ENCODE measurements around the gene ANKRD18A.
A peak's percentile ranks its signal among the peaks of the same experiment; 100 is the strongest.
"Not testable (repeated sequence)": the region's sequence is repeated elsewhere in the genome, so short reads cannot be mapped to it uniquely, and the experiment has no call there.

ANKRD18A gene

GRCh38 chr9:38622951-38623350 lies 2.6 kb upstream of the ANKRD18A start:
- DNase-seq = no peak

DNA sequence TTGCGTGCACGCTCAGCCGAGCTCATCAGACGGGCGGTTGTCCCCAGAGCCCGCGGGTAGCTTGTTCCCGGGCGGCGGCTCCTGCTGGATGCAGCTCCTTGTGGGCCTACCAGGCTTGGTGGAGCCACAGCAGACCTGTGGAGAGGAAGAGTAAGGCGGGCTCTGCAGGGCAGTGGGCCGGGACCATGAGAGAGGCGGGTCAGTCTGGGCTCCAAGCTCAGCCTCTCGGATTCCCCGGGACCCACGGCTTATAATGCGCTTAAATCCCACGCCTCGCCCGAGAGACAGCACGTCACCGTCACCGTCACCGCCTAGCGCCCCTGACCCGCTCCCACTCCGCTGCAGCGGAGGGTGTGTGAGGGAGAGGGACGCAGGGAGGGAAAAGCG lies 1.9 kb upstream of the ANKRD18A start:
- DNase-seq = no peak

GRCh38 chr9:38621434-38622287 lies 1.3 kb upstream of the ANKRD18A start:
- DNase-seq = peak; percentile 58

- peak; percentile 38 for DNase-seq
Measured at GRCh38 chr9:38619556-38620447, 594 bp downstream of the ANKRD18A start.

- DNase-seq = not testable (repeated sequence)
Measured at GRCh38 chr9:38598029-38598745, 22.2 kb downstream of the ANKRD18A start.

DNA sequence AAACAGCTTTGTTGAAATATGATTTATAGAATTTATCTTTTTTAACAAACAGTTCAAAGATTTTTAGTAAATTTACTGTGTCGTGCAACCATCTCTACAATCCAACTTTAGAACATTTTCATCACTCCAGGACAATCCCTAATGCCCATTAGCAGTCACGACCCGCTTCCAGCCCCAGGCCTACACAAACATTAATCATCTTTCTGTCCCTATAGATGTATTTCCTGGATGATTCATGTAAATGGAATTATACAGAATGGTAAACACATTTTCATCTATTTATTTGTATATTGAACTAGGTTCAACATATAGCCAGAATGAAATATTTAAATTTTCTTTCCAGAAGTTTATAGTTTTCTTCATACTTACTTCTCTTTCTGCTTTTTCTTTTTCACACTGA lies 25.3 kb downstream of the ANKRD18A start:
- DNase-seq = not testable (repeated sequence)

- not testable (repeated sequence) for DNase-seq
Measured at GRCh38 chr9:38591346-38592063, 28.9 kb downstream of the ANKRD18A start.

DNA sequence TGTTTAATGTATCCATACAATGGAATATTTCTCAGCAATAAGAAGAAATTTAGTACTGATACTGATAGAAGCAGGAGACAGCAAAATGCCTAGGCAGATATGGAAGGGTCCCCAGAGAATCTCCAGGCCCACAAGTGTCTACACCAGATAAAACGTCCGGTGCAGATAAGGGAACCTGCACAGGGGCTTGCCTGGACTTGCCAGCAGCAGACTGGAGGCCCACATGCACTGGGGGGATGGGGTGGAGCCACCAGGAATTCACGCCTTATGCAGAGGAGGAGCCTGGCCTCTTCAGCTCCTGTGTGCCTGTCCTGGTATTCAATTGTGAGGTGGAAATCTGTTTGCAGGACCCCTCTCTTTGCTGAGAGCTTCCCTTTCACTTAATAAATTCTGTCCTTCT lies 36.6 kb downstream of the ANKRD18A start:
- not testable (repeated sequence) for DNase-seq

DNA sequence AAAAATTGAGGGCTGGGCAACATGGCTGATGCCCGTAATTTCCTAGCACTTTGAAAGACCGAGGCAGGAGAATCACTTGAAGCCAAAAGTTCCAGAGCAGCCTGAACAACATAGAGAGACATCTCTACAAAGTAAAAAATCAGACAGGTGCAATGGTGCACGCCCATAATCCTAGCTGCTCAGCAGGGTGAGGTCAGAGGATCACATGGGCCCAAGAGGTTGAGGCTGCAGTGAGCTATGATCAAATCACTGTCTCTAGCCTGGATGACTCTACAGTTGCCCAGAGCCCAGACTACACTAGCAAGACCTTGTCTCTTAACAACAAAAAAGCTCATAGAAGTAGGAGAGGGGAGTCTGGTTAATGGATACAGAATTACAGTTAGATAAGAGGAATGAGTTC lies 40.3 kb downstream of the ANKRD18A start:
- not testable (repeated sequence) for DNase-seq

DNA sequence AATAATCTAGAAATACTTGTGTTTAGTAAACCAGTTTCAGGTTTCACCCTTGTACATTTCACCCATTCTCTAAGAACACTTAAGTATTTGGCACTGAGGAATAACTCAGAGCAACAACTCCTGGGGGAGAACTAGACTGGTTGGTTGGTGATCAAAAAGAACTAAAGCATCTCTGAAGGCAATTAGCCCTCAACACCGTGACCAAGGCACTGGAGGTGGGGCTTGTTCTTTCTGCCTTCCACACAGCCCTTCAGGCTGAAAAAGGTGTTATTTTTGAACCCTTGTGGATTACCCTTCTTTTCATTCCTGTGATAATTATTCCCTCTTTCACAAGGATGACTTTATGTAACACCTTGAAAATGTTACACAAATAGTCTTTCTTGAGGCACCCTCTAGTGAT lies 44.2 kb downstream of the ANKRD18A start:
- not testable (repeated sequence) for DNase-seq

DNA sequence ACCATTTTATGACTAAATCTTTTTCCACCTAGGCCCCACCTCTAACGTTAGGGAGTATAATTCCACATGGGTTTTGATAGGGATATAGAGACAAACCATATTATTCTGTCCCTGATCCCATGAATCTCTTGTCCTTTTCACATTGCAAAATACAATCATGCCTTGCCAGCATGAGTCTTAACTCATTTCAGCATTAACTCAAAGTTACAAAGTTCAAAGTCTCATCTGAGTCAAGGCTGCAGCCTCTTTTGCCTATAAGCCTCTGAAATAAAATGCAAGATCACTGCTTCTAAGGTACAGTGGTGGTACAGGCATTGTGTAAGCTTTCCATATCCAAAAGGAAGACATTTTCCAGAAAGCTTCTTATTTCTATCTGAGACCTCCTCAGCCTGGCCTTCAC lies 54.3 kb downstream of the ANKRD18A start:
- DNase-seq = not testable (repeated sequence)

DNA sequence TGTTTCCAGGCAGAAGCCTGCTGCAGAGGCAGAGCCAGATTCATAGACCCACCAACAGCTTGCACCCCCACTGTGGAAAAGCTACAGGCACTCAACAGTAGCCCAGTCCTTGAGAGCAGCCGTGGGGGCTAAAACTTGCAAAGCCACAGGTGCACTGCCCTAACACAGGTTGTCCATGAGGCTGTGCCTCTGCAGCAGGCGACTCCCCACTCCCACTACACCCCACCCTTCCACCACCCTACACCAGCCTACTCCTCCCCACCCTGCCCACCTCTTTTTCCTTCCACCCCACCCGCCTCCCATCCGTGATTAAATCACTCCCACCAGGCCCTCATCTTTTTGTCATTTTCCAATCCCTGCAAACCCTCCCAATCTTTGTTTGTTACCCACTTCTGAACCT lies 55.2 kb downstream of the ANKRD18A start:
- not testable (repeated sequence) for DNase-seq

- not testable (repeated sequence) for DNase-seq
Measured at GRCh38 chr9:38563911-38564310, 56.5 kb downstream of the ANKRD18A start.

DNA sequence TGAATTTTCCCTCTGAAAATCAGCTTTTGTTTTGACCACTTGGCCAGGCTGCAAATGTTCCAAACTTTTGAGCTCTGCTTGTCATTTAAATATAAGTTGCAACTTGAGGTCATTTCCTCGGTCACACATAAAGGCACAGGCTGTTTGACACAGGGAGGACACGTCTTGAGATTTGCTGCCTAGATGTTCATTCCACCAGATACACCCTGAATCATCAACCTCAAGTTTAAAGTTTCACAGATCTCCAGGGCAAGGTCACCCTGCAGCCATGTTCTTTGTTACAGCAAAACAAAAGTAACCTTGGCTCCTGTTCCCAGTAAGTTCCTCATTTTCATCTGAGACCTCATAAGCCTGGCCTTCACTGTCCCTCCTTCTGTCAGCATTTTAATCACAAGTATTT lies 59.3 kb downstream of the ANKRD18A start:
- DNase-seq = not testable (repeated sequence)

GRCh38 chr9:38559172-38559571 lies 61.2 kb downstream of the ANKRD18A start:
- not testable (repeated sequence) for DNase-seq

DNA sequence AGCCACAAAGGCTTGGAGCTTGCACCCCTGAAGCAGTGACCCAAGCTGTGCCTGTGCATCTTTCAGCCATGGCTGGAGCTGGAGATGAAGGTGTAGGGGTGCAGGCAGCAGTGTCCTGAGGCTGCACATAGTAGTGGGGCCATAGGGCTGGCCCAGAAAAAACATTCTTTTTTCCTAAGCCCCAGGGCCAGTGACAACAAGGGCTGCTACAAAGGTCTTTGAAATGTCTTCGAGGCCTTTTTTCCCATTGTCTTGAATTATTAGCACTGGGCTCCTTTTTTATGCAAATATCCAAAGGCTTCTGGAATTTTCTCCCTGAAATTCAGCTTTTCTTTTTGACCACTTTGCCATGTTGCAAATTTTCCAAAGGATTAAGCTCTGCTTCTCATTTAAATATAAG lies 62.6 kb downstream of the ANKRD18A start:
- not testable (repeated sequence) for DNase-seq

GRCh38 chr9:38554966-38555365 lies 65.4 kb downstream of the ANKRD18A start:
- not testable (repeated sequence) for DNase-seq

DNA sequence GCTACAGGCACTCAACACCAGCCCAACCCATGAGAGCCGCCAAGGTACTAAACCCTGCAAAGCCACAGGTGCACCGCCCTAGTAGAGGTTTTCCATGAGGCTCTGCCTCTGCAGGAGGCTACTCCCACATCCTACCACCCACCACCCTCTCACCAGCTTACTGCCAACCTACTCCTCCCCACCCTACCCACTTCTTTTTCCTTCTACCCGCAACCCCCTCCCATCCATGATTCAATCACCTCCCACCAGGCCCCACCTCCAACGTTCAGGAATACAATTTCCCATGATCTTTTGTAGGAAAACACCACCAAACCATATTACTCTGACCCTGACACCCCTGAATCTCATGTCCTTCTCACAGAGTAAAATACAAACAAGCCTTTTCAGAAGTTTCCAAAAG lies 67.4 kb downstream of the ANKRD18A start:
- DNase-seq = not testable (repeated sequence)

- DNase-seq = not testable (repeated sequence)
Measured at GRCh38 chr9:38546497-38547163, 73.8 kb downstream of the ANKRD18A start.

GRCh38 chr9:38540535-38540934 lies 79.9 kb downstream of the ANKRD18A start:
- not testable (repeated sequence) for DNase-seq

DNA sequence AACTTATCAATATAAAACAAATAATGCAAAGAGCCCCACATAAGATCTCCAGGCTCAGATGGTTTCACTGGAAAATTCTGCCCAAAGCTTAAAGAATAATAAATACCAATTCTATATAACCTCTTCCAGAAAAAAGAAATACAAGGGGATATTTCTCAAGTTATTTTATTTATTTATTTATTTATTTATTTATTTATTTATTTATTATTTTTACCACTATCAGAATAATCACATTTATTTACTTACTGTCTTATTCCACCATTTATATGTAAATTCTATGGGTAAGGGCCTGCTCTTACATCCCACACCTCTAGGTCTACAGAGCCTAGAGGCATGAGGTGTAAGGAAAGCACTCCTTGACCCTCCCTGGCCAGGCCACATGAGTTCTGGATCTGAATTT lies 91.1 kb downstream of the ANKRD18A start:
- DNase-seq = no peak

DNA sequence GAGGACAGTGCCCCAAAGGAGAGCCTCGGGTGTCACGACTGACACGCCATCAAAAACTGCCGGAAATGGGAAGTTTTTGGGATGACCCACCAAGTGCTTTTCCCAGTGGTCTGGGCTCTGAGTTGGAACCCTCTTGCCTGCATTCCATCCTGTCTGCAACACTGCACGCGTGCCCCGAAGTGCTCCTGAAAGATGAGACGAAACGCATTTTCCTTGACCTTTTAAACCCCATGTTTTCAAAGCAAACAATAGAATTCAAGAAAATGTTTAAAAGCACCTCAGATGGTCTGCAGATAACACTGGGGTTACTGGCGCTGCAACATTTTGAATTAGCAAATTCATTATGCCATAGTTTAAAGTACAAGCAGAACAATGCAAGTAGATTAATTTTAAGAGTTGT lies 92.9 kb downstream of the ANKRD18A start:
- no peak for DNase-seq
